GM21529 (cell line): ENCODE data around the gene ATL1.

Source experiments
- ATAC-seq: cut with Tn5 transposase; IDR thresholded peaks from one replicate; pipeline ENCODE4 v1.9.1; 2021; ENCODE audit not compliant: unreplicated experiment

Gene ATL1

DNA sequence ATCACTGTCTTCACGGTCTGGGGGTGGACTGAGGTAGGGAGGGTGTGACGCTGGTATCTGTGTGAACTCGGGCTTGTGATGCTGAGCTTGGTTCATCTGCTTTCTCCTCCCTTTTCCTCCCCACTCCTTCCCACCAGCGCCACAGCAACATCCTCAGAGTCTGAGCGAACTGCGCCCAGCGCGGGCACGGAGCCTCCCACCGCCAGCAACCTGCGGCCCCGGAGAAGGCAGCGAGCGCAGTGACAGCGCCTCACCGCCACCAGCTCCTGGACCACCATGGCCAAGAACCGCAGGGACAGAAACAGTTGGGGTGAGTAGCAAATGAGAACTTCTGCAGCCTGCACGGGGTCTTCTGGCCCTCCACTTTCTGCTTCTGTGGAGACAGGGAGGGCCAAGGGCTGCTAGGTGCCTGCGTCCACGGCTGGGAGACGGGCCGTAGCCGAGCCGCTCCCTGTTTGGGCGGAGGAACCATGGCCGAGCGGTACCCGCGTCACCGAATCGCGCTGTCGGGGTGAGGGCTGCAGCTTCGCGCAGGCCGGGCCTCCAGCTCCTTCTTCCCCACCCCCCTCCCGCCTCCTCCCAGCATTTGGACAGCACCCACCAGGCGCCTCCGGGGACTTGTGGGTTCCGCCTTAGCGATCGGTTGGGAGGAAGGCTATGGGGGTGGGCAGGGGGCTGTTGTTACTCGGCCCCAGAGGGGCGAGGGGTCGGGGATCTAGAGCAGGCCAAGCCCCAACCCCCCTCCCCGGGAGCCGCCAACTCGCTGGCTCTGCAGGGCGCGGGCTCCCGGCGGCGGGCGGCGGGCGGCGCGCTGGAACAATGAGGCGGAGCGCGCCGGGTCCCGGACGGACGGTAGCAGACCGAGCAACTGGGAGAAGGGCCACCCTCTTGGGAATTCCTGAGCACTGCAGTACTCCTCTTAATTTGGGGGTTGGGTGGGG lies at the start of gene ATL1:
Gene ATL1, plus strand, starts transcription at position 156 of the 941 bp plus-strand sequence. Its CDS starts 121 bp downstream, at position 277.
- ATAC-seq = peak; percentile 61

DNA sequence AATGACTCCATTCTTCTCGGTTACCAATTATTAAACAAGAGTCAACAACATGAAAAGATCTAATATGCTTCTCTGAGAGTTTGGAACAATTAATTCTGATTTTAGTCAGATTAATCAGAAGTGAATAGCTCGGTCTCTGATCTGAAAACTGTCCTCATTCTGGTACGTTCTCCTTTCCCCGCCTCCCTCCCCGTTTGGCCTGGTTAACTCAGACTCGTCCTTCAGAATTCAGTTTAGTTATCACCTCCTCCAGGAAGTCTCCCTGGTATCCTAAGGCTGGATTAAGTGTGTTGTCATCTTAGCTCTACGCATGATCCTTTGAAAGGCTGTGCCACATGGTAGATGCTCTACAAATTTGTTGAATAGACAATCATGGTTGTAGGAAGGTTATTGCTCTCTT lies 49.8 kb upstream of the ATL1 start:
- no peak for ATAC-seq

DNA sequence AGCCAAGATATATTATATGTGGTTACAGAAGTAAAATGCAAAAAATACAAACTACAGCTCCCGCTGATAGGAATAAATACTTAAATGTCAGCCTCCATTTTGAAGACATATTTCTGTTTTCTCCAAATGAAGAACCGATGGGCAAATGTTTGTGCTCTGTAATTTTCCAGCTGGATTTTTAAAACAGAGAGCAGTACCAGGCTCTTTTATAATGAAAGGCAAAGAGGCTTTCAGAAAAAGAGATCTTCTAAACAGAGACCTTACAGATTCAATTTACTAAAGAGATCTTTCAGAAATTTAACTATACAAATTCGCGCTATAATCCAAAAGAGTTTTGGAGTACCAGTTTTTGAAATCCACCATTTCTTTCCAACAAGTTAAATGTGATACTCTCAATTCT lies 47.5 kb upstream of the ATL1 start:
- ATAC-seq = no peak

DNA sequence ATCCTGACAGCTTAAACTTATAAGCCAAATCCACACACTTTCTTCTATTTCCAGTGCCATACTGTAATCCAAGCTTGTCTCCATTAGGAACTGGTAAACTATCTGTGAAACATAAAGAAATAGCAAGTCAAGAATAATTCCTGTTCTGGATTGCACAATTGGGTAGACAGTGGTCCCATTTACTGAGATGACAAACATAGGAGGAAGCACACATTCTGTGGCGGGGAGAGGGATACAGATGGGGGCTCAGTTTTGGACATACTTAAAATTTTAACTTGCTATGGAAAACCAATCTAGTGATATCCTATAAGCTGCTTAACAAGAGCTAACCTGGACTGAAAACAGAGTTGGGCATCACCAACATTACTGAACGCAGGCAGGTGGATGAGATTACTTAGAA lies 43.9 kb upstream of the ATL1 start:
- no peak for ATAC-seq

DNA sequence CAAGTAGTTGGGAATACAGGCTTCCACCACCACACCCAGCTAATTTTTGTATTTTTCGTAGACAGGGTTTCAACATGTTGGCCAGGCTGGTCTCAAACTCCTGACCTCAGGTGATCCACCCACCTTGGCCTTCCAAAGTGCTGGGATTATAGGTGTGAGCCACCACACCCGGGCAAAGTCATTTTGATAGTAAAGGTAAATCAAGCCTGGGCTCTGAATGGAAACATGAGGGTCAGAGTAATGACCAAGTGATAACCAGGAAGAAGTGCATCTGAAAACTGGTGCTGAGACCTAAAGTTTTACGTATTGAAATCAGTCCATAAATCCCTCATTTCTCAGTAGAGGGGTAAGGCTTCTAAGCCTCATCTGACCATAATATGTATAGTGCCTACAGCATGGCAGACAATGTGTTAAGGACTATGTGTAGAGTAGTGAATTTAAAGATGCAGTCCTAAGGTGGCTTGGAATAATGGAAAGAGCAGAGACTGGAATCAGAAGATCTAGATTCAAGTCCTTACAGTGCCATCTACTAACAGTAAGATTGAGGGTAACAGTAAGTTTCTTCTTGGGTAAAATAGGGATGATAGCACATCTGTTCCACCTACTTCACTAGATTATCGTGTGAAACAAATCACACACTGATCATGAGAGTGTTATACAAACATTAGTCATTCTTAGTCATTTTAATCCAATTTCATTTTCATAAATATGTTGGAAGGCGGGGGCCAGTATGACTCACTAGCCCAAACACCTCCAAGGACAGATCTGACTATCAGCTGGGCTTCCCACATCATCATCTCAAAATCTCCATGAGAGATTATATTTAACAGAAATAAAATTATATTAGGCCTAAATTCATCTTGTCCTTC lies 38.8 kb upstream of the ATL1 start:
- ATAC-seq = peak; percentile 61

DNA sequence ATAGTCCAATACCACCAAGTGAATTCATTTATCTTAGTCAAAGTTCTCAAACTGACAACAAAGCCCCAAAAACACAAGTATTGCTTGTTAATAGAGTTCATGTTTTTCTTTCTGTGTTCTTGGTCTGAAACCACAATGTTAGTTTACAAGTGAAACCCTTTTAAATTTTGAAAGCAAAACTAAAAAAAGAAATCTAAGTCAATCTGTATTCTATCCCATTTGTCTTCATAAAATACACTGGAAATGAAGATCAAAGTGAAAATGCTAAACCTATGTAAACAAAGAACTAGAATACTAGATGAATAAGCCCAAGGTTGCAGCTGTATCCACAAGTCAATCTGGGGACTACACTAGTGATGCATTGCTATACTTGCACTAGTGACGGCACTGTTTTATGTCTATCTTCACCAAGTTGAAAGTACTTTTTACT lies 38.0 kb upstream of the ATL1 start:
- peak; percentile 66 for ATAC-seq

DNA sequence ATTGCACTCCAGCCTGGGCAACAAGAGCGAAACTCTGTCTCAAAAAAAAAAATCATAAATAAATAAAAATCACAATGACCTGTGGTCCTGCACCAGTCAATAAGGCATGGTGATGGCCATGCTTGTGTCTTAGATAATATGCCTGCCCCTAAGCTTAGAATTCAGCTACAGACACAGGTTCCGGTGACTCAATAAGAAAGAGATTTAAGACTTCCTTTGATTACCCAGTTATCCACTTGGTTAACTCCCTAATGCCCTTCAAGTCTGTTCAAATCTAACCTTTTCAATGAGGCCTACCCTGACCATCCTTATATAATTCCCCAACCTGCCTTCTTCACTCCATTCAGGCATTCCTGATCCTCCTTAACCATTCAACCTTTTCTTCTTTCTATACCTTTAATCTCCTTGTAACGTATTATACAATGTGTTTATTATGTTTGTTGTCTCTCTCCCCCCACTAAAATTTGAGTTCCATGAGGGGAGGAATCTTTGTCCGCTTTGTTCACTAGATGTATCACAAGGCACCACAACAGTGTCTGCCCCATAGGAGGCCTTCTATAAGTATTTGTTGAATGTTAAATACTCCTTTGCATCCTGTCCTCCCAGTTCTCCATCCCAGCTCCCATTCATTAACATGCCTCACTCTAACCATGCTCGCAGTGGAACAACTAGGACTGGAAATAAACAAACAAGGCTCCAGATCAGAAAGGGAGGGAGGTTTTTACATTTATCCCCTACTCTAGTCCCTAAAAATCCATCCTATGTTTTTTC lies 36.5 kb upstream of the ATL1 start:
- no peak for ATAC-seq

DNA sequence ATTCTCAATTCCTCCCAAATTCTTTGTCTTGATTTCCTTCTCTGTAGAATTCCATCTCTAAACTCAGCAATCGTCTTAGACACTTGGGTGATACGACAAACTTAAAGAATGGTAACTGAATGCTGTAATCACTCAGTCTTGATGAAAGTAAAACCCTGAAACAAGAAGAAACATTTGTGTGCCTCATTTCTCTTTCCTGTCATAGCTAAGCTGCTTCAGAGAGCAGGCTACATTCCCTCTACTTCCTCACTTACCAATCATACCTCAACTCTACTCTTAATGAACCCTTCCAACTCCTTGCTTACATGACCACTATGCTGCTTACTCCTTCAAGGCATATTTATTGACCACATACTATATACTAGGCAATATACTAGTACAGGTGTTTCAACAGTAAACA lies 35.9 kb upstream of the ATL1 start:
- ATAC-seq = peak; percentile 39

DNA sequence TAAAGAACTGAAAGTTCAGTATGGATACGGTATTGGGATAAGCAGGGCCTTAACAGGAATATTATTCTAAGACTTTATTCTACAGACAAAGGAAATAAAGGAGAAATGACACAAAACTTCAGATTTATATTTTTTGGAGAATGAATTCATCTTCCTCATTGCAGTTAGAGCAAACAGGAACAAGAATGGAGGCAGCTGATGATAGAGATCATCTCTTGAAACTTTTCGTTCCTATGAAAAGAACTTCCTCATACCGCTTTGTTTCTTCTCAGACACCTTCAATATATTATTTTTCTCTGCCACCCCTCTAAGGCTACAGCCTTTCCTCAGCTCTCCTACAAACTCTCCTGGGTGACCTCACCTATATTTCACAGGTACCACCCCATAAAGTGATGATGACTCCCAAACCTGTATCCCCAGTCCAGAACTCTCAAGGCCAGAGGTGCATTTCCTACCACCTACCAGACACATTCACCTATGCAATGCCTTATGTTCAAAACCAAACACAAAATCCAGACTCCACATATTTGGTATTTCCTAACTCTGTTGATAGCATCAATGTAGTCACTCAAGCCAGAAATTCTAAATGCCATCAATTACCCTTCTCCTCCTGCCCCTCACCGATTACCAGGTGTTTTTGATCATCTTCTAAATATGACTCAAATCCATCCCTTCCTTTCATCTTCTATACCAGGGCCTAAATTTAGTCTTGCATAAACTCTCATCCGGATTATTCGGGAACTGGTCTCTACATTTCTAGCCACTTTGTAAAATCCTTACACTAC lies 35.0 kb upstream of the ATL1 start:
- ATAC-seq = no peak

DNA sequence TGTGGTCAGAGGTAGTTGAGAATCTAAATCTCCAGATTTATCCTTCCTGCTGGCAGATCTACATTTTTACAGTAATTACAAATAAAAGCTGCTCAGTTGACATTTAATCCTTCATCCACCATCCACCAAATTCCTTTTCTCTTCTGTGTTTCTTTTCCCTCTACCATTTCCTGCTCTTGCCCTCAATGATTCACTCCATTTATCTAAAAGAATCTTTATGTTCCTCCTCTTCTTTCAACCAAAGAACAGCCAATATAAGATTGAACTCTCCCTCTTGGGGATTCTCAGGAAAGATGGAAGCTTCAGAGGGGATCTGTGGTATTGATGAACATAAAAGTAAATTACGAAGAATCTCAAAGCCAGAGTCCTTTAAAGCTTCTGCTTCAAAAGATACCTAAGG lies 31.9 kb upstream of the ATL1 start:
- no peak for ATAC-seq

DNA sequence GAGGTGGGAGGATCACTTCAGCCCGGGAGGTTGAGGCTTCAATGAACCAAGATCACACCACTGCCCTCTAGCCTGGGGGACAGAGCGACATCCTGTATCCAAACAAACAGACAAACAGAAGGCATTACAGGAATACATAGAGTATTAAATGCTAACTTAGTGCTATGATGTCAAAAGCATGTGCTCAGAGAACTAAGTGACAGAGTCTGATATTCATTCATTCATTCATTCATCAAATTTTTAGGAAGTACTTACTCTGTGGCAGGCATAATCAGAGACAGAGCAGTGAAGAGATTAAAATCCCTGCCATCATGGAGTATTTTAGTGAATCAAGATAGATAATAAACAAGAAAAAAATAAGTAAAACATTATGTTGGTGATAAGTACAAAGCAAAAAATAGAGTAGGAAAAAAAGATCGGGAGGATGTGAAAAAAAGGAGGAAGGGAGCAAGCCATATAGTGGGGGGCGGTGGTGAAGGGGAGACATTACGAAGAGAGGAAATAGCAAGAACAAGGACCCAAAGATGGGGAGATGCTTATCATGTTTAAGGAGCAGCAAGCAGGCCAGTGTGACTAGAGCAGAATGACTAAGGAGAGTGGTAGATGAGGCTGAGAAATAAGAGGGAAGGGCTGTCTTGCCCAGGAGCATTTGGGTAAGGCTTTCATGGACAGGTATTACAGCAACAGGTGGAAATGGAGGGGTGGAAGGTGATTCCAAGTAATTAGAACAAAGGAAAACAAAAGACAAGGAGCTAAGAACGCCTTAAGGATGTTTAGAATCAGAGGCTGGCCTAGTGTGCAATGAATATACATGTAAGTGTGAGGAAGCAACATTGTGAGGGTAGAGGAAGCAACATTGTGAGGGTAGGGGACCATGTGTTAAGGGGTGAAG lies 30.4 kb upstream of the ATL1 start:
- no peak for ATAC-seq

DNA sequence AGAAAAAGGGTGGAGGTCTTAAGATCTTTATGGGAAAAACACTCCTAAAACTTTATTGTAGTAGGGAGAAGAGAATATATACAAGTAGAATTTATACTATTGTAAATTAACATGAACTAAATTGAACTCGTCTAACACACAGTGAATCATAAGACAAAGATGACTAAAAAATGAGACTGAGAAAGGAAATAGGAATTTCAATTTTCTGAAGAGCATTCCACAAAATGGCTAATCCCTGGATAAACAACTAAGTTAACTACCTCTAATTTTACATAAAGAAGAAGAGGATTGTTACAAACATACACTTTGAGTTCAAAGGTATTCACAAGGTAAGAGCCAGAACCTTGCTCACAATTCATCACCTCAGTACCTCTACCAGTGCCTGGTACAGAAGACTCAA lies 29.6 kb upstream of the ATL1 start:
- no peak for ATAC-seq

DNA sequence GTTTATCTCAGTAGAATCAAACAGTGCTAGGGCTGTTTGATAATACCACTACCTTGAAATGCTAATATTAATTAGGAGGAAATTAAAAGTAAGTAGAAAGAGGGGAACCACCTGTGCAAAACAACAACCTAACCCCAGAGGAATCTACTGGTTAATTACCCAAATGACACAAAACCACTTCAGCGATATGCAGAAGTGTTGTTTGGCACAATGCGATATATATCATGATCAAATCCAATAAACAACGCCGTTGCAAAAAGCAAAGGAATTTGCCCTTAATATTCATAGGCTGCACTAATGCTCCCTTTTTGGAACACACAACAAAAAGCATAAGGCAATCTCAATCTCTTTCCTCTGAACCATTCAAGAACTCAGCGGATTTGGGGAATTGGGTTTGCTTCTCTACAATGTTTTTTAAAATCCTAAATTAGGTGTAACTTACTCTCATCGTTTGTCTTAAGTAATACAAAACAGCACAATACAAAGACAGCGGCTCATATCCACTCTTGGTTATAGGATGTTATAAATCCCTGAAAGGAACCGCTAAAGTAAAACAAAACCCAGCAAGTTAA lies 29.1 kb upstream of the ATL1 start:
- ATAC-seq = no peak

DNA sequence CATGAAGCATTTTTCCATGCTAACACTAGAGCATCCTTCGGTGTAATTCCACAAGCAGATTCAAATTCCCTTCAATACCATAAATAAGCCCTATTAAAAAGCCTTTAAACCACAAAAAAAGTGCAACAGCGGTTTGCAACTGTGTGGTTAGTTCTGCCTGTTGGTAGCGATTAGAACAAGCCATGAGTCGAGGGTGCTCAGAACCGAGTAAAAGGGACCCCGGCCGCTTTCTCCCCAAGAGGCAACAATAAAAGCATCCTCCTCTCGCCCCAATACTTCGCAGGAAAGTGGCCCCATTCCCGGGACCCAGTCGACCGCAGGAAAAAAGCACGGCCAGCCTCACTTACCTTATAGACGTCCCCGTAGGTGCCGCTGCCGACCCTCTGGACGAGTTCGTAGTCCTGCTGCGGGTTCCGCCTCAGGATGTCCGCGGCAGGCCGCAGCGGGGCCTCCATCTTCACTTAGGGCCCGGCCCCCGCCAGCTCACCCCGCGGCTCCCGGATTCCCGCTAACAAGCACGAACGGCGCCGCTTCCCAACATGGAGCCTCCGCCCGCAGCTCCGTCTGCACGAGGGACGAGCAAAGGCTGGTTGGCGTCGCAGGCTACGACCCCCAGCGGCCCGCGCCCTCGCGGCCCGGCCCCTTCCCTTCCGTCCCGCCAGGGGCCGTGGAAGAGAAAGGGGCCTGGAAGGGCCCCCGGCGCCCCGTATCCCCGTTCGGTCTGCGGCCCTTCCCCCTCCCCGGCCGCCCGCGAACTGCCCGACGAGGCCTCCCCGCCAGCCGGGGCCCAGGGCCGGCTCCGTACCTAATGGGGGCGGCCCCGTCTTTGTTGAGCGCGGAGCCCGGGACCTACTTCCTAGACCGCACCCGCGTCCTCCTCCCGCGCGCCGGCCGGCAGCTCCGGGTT lies 28.1 kb upstream of the ATL1 start:
- ATAC-seq = peak; percentile 31

DNA sequence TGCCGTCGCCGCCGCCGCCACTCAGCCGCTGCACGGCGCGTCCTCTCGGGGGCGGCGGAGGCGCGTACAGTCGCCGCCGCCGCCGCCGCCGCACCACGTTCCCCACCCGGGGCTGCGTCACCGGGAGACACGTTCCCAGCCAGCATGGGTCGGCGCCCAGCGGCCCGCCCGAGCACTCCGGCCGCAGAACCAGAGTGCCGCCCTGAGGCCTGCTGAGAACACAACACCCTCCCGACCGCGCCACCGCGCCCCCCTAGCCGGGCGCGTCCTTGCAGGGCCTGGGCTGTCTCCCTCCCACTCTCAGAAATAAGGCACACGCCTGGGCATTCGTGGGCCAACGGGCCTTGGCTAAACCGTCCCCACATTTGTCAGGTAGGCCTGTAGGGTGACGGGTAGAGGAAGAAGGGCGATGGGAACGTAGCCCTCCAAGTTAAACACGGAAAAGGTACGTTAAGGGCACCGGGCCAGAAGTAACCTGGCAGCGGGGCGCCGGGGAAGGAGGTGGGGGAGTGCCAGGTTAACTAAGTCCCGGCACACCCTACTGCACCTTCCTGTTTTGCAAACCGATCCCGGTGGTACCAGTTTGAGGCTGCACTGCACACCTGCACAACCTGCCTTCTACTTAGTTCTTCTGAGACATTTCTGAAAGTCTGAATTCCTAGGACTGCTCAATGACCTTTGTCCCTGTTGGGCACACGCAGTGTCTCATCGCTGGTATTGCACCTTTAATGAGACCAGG lies 27.3 kb upstream of the ATL1 start, which contains the start of gene MAP4K5:
Gene MAP4K5, minus strand, starts transcription at position 68 of the 739 bp plus-strand sequence. CDS start 520 bp downstream, outside the sequence.
- peak; percentile 94 for ATAC-seq

DNA sequence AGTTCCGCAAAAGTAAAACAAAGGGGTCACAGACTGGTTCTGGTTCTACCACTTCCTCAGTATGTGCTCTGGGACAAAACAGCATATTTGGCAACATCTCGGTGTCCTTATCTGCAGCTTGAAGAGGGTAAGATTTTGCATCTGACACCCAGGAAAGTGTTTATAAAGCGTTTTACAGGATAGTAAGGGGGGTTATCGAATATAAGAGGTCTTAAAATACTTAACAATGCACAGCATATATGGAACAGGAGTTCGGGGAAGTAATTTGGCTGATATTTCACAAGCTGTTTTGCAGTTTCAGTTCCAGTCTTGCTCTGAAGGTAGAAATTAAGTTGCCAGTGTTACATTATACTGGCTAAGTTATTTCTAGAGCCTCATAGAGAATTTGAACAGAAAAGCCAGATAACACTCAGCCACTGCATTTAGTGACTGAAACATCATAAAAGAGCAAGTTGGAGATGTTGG lies 26.7 kb upstream of the ATL1 start:
- ATAC-seq = peak; percentile 18

DNA sequence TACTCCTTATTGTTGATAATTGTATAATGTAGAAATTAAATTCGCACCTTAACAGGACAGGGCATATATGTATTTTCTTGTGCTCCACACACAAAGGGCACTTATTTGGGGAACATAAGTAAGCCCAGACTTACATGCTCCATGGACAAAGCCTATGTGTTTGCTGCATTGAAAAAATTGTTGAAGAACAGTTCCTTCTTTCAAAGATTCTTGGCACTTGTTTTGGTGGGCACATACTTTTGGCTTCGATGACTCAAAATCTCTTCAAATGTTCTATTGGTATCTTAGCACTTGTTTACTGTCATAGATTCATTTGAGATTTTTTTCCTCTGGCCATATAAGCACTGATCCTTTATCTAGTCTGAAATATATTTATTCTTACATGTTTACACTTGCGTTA lies 26.1 kb upstream of the ATL1 start:
- no peak for ATAC-seq
